Stimulated activated CD8-positive, alpha-beta memory T cell treated with anti-CD3 and anti-CD28 coated beads, Interleukin-2, amount 100 ng/mL, for 1 hour (primary cell): ENCODE measurements around the gene TEAD1.

Source experiments
- DNase-seq, 2 donors: peaks; one replicate each; pipeline ENCODE4 v3.0.0-alpha.2; 2020; ENCODE audit warnings: low read depth in 2 of 2

The TEAD1 gene

DNA sequence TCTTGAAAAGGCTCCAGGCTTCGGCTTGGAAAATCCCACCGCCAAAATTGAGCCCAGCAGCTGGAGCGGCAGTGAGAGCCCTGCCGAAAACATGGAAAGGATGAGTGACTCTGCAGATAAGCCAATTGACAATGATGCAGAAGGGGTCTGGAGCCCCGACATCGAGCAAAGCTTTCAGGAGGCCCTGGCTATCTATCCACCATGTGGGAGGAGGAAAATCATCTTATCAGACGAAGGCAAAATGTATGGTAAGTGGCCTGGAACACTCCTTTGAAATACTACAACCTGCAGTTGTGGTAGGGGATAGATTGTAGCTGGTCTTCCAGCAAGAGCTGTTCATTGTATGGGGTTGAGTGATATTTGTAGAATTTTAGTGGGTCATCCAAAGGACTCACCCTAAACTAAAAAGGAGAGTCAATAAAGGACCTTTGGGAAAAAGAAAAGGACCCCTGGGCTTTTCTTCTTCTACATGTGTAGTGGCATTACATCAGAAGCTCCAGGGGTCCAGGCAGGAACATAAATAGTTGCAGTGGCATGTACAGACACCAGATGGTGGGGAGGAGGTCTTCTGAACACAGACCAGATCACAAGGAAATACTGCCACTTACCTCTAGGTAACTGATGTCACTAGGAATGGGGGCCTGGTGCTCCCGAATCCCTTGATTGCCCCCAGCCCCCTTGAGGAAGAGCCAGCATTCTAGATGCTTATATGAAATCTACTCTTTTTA is 90.1 kb downstream of the TEAD1 start:
- no peak for DNase-seq

DNA sequence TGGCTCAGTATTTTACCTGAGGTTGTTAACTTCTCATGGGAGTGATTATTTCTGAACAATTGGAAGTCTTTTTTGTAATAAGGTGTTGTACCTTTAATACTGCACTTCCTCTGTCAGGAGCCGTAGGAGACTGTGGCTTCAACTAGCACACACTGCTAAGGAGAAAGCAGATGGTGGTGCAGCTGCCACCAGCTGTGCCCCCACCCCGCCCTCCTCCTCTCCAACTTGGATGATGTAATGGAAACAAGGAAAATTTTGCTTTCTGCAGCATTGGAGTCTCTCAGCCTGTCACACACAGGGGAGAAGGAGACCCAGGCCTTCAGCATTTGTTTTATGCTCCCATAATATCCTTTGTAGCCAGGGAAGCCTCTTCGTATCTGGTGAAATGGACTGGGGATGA is 91.2 kb downstream of the TEAD1 start:
- DNase-seq = no peak

DNA sequence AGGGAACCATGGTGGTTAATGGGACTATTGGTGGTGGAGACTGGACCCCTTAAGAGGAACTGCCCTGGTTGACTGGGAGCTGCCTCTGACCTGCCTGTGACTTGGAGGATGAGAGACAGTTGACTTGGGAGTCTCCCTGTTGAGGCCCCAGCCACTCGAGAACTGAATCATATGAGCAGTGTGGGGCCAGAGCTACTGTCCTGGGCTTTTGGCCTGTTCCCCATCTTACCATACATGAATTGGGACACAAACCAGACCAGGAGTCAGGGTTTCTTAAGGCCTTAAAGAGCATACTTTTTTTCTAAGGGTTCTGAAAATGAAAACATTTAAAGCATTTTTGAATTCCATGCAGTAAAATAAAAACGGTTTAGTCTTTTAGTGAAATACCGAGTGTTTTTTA is 92.8 kb downstream of the TEAD1 start:
- no peak for DNase-seq

DNA sequence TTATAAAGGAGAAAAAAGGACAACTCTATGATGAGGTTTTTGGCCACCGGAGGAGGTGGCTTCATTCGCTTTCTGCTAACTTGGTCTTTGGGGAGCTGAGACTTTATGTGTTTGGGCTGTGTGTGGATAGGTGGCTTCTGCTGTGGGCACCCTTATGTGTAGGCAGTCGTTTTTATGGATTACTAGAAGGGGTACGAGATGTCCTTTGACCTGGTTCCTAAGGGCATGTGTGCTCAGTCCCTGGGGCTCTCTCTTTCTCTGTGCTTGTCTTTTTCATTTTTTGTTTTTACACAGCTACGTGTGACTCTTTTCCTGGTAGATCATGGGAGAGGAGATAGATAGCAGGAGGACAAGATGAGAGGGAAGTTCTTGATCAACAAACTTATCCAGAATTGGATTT is 93.4 kb downstream of the TEAD1 start:
- no peak for DNase-seq

DNA sequence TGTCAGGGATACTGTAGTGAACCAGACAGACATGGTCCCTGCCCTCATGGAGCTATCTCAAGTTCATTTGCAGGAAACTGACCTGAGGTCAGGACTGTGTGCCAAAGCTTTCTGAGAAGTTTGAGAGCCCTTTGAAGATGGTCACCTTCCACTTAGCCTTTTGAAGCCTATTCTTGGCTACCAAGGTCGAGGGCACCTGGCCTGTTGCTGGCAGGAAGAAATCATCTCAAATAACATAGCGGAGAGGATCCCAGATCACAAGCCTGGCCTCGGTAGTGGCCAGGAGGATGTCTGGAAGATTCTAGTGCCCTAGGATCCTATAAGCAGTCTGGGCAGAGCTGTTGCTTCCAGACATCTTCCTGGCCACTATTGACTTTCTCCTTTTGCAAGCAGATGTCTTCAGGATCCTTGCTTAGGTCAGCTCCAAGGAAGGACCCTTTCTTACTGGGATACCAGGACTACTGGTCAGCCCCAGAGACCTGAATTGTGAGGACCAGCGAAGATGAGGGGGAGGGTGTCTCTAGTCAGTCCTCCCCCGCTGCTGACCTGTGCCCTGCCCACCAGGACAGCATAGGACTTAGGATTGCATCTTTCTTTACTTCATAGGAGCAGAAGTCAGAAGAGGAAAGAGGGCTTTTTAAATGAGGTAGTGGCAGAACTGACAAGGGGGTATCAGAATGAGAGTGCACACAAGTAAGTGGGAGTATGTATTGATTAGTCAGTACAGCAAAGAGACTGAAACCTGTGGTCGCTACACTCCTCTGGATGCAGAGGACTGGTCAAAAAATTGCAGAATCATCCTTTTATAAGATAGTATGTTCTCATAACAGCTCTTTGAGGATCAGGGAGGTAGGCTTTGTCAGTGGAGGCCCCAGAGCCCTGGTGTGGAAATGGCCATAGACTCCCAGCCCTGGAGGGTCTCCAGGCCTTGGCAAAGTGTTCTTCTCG is 94.8 kb downstream of the TEAD1 start:
- DNase-seq = no peak

DNA sequence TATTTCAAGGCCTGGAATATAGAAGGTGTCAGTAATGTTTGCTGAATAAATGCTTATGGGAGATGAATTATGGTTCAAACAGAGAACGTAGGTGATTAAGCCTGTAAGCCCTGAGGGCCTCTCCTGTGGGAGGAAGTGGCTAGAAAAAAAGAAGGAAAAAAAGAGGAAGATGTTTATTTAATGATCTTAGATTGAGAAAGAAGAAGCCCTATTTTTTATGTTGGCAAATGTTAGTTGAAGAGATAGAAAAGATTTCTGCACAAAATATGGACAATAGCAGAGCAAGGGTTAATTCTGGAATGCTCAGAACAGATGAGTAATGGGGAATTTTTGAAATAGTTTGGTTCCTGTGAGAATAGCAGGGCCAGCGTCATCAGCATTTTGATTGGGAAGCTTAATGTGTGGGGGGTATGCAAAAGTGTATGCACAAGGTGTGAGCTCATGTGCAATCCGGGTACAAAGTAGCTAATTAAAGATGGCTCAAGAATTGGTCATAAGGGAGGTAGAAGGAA is 95.7 kb downstream of the TEAD1 start:
- no peak for DNase-seq

DNA sequence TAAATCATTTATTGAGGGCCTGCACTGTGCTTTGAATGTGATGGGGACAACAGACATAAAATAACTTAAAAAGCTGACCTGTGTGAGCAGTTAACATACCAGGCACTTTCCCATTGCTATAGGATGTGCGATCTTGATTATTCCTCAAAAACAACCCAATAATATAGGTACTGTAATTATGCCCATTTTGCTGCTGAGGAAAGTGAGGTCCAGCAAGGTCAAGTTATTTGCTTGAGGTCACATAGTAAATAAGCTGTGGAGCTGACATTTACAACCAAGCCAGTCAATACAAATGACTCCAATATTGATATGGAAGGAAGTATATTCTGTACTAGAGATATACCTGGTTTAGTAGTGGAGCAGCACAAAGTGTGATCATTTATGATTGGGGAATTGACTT is 96.2 kb downstream of the TEAD1 start:
- no peak for DNase-seq

DNA sequence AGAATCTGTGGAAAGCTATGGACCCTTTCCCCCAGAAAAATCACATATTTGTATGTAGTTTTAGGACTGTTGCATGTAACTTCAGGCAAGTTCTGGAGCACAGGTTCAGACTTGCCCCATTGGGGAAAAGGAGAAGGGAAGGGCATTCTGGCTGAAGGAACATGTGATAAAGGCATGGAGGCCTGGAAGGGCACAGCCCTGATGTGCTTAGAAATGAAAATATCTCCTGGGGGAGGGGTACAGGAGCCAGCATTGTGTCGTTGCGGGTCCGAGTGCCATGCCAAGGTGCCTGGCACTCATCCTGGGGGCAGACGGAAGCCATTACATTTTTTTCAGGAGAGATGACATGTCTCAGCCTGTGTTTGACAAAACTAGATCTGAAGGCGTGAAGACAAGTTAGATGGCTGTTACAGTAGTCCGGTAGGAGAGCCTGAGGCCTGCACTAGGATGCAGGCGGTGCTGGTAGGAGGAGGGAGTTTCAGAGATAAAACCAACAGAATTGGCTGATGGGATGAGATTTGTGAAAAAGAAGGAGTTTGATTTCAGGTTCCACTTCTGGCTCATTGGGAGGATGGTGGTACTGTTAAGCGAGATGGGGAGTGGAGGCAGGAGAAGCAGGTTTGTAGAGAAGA is 96.9 kb downstream of the TEAD1 start:
- DNase-seq = no peak

DNA sequence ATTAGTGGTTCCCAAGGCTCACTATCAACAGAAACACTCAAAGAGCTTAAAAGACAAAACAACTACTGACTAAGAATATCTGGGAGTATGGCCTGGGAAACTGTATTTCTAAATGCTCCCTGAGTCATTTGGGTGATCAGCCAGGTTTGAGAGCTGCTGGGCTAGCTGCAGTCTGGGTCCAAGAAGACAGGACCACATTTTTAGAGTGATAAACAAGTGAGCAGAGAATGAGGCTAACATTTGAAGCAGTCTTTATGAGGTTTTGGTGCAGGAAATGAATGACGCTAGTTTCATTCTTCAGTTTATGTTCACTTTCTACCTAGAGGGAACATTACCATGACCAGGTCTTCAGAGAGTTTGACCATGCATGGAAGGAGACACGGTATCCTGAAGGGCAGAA is 97.7 kb downstream of the TEAD1 start:
- DNase-seq = no peak

DNA sequence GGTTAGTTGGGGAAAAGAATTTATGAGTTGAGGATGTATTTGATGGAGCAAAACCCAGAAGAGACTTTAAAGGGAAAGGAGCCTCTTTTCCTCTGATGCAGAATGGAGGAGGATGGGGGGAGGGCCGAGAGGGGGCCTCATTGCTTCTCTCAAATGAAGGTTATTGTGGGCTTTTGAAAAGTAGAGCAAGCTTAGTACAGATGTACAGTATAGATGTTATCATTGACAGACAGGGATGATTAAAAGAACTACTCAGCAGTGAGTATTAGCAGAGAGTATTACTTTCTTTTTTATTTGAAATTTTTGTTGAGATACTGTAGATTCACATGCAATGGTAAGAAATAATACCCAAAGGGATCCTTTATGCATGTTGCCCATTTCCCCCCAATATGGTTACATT is 98.1 kb downstream of the TEAD1 start:
- DNase-seq = no peak

DNA sequence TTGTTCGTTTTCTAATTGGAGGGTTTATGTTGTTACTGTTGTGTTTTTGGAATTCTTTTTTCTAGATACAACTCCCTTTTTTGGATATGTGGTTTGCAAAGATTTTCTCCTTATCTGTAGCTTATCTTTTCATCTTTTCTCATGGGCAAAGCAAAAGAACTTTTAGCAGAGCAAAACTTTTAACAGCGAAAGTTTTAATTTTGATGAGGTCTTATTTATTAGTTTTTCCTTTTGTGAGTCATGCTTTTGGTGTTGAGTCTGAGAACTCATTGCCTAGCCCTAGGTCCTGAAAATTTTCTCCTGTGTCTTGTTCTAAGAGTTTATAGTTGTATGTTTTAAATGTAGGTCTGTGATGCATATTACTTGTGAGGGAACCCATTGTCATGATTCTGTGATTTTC is 99.4 kb downstream of the TEAD1 start:
- no peak for DNase-seq

DNA sequence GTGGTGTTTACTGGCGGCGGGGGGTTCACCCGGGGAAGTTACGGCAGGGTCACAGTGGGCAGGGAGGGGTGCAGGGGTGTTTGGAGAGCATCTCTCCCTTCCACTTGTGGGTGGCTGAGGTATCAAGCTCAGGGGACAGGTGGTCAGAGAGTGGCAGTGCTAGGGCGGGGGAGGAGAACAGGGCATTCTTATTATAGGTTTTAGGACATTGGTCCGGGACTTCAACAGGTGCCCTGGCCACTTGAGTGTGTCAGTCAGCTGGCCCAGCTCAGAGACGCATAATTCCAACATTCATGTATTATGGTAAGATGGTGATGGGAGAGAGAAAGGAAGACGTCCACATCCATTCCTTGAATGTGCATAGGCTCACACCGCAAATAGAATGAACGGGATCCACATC is 101.7 kb downstream of the TEAD1 start:
- no peak for DNase-seq

DNA sequence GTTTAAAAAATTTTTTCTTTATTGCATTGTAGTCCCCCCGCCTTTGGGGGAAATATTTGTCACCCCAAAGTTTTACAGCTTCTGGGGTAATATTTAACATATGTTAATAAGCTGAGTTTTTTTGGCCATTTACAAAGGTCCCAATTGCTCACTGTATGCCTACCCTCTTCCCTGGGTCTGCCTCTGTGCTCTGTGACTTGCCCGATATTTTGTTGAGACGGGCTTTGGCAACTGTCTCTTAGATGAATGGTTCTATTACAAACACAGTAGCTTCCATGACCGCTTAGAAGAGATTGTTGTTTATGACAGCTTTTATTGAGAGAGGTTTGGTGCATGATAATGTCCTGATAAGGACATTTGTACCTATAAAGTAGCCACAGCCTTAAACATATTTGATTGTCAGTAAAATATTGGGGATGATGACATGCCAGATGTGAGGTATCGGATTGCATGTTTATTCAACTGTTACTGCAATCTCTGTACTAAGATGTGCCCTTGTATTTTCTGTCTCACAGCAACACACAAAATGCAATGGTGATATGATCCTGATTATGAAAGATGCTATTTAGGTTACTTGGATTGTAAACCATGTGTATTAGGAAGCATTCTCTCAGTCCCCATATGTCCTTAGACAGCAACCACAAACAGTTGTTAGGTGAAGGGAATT is 103.1 kb downstream of the TEAD1 start:
- no peak for DNase-seq

DNA sequence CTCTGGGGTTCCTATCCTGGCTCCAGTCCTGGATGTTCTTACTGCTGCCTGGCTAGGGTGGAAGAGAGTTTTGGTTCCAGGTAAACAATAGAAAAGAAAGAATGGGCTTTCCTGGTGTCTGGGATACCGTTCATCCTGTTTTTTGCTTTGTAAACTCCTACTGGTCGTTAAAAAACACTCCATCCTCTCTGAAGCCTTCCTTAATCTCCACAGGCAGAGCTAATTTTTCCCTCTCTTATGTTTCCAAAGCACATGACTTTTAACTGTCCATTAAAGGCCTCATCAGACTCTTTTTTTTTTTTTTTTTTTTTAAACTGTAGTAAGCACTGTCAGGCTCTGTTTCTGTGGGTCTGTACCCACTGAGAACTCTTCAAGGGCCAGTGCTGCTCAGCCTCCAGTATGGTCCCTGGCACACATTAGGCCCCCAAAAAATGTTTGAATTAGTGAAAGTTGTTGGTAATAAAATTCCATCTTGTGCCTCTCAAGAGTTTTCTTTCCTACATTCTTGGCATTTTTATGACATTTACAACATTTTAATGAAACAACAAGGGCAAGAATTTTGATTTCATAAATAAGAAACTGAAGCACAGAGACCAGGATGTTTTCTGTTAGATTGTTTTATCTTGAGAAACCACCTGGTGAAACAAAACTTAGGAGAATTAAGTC is 104.2 kb downstream of the TEAD1 start:
- no peak for DNase-seq

DNA sequence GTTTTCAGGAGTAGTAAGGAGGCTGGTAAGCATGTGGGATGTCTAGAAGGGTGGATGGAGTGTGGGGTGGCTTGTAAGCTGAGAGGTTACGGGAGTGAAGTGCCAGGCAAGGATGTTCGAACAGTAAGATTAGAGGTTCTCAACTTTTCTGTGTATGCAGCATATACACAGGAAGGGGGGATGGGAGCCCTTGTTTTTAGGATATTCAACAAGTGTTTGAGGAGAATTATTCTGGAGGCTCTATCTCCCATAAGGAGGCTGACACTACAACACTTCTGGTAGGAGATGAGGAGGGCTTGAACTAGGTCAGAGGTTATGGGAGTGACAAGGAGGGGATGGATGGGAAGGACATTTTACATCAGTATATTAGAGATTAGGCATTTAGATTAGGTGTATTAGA is 109.5 kb downstream of the TEAD1 start:
- no peak for DNase-seq

DNA sequence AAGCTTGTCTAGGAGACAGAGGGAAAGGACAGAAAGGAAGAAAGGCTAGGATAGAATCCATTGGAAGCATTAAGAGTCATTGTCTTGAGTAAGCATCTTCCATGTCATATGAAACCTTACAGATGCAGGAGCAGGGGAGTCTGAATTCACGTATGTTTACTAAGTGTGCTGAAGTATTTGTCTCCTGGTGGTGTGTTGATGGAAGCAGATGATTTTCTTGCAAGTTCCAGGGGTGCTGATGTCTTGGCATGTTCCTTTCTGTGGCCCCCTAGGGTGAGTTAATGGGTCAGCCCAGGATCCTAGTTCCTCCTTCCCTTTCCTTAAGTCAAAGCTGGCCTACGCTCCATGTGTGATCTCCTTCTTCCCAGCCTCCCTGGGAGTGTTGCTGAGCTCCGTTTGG is 110.2 kb downstream of the TEAD1 start:
- DNase-seq = no peak

DNA sequence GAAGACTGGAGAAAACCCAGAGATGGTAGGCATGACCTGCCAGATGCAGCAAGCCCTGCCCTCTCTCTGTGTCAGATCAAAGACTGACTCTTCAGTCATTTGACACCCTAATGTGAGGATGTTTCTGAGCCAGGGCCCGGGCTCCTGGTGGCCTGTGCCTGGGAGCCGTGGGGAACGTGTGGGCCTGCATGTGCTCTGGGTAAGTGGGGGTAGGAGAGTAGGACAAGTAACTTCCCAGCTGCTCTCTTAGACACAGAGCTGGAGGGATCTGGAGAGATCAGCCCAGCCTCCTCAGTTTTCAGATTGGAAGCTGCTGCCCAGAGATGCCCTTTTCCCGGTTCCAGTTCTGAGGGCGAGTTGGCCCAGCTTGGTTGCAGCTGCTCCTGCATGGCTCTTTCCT is 110.8 kb downstream of the TEAD1 start:
- DNase-seq = no peak

DNA sequence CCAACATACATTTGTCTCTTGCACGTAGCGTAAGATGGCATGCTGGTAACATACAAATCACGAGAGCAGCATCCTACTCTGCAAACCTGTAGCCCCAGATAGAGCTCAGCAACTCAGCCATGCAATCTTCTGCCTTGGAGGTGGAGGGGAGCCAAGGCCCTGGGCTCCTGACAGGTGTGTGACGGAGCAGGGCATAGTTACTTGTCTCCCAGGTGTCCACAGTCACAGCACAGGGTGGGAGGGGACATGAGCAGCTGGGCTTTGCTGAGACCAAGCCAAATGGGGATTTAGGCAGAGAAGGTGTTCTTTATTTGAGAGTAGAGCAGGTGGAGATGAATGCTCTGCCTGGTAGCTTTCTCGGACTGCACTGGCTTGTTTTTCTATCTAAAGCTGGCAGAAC is 111.7 kb downstream of the TEAD1 start:
- DNase-seq = no peak

DNA sequence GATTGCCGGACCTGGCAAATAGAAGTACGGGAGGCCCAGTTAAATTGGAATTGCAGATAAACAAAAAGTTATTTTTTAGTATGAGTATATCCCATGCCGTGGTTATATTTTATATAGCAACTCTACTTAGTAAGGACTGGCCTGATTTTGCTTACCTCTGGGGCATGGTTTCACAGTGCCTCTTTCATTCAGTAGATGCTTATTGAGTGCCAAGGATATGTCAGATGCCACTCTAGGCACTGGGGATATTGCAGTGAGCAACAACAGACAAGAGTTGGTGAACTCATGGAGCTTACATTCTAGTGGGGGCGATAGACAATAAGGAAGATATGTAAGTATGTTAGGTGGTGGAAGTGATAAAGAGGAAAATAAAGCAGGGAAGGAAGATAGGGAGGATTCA is 112.2 kb downstream of the TEAD1 start:
- no peak for DNase-seq

DNA sequence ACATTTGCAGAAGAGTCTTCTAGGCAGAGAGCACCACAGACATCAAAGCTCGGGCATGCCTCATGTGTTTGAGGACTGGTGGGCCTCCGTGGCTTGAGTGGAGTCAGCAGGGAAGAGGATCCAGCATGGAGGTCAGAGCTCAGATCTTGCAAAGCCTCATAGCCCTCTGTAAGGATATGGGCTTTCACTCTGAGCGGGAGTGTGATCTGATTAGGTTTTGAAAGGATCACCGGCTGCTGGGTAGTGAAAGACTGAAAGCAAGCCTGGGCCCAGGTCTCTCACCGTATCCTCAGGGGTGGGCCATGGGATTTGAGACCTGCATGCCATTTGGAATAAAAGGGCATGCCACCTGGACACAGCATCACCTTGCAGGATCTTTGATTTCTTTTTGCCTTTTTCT is 112.7 kb downstream of the TEAD1 start:
- no peak for DNase-seq

DNA sequence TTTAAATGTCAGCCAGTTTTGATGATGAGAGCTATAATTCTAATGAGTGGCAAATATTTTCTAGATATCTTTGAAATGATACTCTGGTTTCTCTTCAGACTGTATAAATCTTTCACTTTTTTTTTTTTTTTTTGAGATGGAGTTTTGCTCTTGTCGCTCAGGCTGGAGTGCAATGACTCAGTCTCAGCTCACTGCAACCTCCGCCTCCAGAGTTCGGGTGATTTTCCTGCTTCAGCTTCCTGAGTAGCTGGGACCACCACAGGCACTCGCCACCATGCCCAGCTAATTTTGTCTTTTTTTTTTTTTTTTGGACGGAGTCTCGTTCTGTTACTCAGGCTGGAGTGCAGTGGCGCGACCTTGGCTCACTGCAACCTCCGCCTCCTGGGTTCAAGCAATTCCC is 113.6 kb downstream of the TEAD1 start:
- DNase-seq = no peak
